ENCODE measurements around the gene PLPPR1.

Gene PLPPR1

GRCh38 chr9:101336091-101336490, 307.6 kb downstream of the PLPPR1 start:
- DNase-seq (ENCODE audit: low spot score), result no peak
- TF ChIP-seq CTCF (IDR thresholded peaks at IDR 0.05; ENCODE audit: extremely low read depth, insufficient read depth, missing control alignments), result no peak
- in situ Hi-C loops (cut with MboI; ENCODE audit: low pct_unique_long_range_greater_than_20kb, low sequenced_read_pairs, unreplicated experiment), result no loop called here

- DNase-seq (ENCODE audit: low spot score), result no peak
- TF ChIP-seq CTCF (IDR thresholded peaks at IDR 0.05; ENCODE audit: extremely low read depth, insufficient read depth, missing control alignments), result no peak
- in situ Hi-C loops (cut with MboI; ENCODE audit: low pct_unique_long_range_greater_than_20kb, low sequenced_read_pairs, unreplicated experiment), result no loop called here
Measured at GRCh38 chr9:101337237-101337636, 308.7 kb downstream of the PLPPR1 start.

GRCh38 chr9:101341958-101342357, 313.4 kb downstream of the PLPPR1 start:
- in situ Hi-C loops (cut with MboI; ENCODE audit: low pct_unique_long_range_greater_than_20kb, low sequenced_read_pairs, unreplicated experiment), result no loop called here
- TF ChIP-seq CTCF (IDR thresholded peaks at IDR 0.05; ENCODE audit: extremely low read depth, insufficient read depth, missing control alignments), result no peak
- DNase-seq (ENCODE audit: low spot score), result no peak

GRCh38 chr9:101342595-101342994, 314.1 kb downstream of the PLPPR1 start:
- TF ChIP-seq CTCF (IDR thresholded peaks at IDR 0.05; ENCODE audit: extremely low read depth, insufficient read depth, missing control alignments), result no peak
- in situ Hi-C loops (cut with MboI; ENCODE audit: low pct_unique_long_range_greater_than_20kb, low sequenced_read_pairs, unreplicated experiment), result no loop called here
- no peak for DNase-seq (ENCODE audit: low spot score)

- no peak for TF ChIP-seq CTCF (IDR thresholded peaks at IDR 0.05; ENCODE audit: extremely low read depth, insufficient read depth, missing control alignments)
- in situ Hi-C loops (cut with MboI; ENCODE audit: low pct_unique_long_range_greater_than_20kb, low sequenced_read_pairs, unreplicated experiment), result no loop called here
- no peak for DNase-seq (ENCODE audit: low spot score)
Measured at GRCh38 chr9:101350285-101350684, 321.8 kb downstream of the PLPPR1 start.

- no peak for TF ChIP-seq CTCF (IDR thresholded peaks at IDR 0.05; ENCODE audit: extremely low read depth, insufficient read depth, missing control alignments)
- DNase-seq (ENCODE audit: low spot score), result no peak
- in situ Hi-C loops (cut with MboI; ENCODE audit: low pct_unique_long_range_greater_than_20kb, low sequenced_read_pairs, unreplicated experiment), result no loop called here
Measured at GRCh38 chr9:101352892-101353463, 324.5 kb downstream of the PLPPR1 start.

- no peak for TF ChIP-seq CTCF (IDR thresholded peaks at IDR 0.05; ENCODE audit: extremely low read depth, insufficient read depth, missing control alignments)
- in situ Hi-C loops (cut with MboI; ENCODE audit: low pct_unique_long_range_greater_than_20kb, low sequenced_read_pairs, unreplicated experiment), result no loop called here
- DNase-seq (ENCODE audit: low spot score), result no peak
Measured at GRCh38 chr9:101353683-101354082, 325.2 kb downstream of the PLPPR1 start.

Measured in GM13977 (cell line).